HG03442 (cell line): ENCODE results near the gene MYMX.
A peak's percentile ranks its signal among the peaks of the same experiment; 100 is the strongest.
"Not testable (repeated sequence)": the region's sequence is repeated elsewhere in the genome, so short reads cannot be mapped to it uniquely, and the experiment has no call there.

Source experiments
- ATAC-seq: cut with Tn5 transposase; IDR thresholded peaks from one replicate; pipeline ENCODE4 v1.9.1; 2021; ENCODE audit warnings: mild to moderate bottlenecking, moderate library complexity; ENCODE audit not compliant: unreplicated experiment

Gene MYMX

GRCh38 chr6:44230034-44230675 is 13.4 kb downstream of the MYMX start:
- ATAC-seq = no peak

GRCh38 chr6:44231426-44231825 is 14.7 kb downstream of the MYMX start:
- ATAC-seq = not testable (repeated sequence)

GRCh38 chr6:44232676-44233566 is 16.2 kb downstream of the MYMX start:
- no peak for ATAC-seq

GRCh38 chr6:44233567-44234100 is 16.9 kb downstream of the MYMX start:
- no peak for ATAC-seq

GRCh38 chr6:44234101-44235025 is 17.6 kb downstream of the MYMX start:
- no peak for ATAC-seq

GRCh38 chr6:44235269-44235668 is 18.5 kb downstream of the MYMX start:
- no peak for ATAC-seq

- no peak for ATAC-seq
Measured at GRCh38 chr6:44235891-44236516, 19.3 kb downstream of the MYMX start.

- ATAC-seq = peak; percentile 58
Measured at GRCh38 chr6:44237021-44237812, 20.5 kb downstream of the MYMX start.

GRCh38 chr6:44237813-44238433 is 21.2 kb downstream of the MYMX start:
- peak; percentile 75 for ATAC-seq

GRCh38 chr6:44238687-44239350 is 22.1 kb downstream of the MYMX start:
- no peak for ATAC-seq

GRCh38 chr6:44243345-44243744 is 26.6 kb downstream of the MYMX start:
- ATAC-seq = no peak

GRCh38 chr6:44245391-44245911 is 28.7 kb downstream of the MYMX start:
- ATAC-seq = no peak

GRCh38 chr6:44245912-44246662 is 29.4 kb downstream of the MYMX start:
- ATAC-seq = peak; percentile 53

- peak; percentile 58 for ATAC-seq
Measured at GRCh38 chr6:44246663-44247337, 30.1 kb downstream of the MYMX start, which contains the start of gene HSP90AB1. HSP90AB1 (plus strand) TSS chr6:44247101; CDS start chr6:44248630, 1,529 bp downstream.

- peak; percentile 20 for ATAC-seq
Measured at GRCh38 chr6:44247338-44248302, 30.9 kb downstream of the MYMX start.

GRCh38 chr6:44248579-44248978 is 31.9 kb downstream of the MYMX start:
- ATAC-seq = no peak
